ENCODE measurements around the gene PDE10A.
"Not testable (repeated sequence)": the region's sequence is repeated elsewhere in the genome, so short reads cannot be mapped to it uniquely, and the experiment has no call there.

Gene PDE10A

DNA sequence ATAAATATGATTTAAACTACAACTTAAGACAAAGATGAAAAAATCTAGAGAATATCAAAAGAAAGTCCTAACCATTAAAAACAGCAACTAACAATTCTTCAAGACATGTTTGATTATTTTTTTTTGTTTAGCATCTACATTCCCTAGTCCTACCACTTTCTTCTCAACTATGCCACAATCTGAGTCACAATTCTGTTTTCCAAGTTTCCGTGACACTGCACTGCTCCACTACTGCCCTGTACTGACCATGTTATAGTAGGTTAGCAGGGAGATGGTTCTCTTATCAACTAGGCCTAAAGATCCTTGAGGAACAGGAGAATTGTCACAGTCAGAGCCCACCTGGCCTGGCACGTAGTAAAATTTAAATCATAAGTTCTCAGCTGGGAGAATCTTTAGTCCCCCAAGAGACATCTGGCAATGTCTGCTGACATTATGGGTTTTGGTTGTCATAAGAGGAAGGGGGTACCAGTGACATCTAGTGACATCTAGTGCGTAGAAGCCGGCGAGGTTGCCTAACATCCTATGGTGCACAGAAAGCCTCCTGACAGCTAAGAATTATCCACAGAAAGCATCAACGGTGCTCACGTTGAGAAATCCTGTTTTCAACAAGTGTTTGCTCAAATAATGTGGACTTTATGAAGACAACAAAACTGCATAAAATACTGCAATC is 100.5 kb downstream of the PDE10A start:
- Histone ChIP-seq H3K9me3 (ENCODE audit: control insufficient read depth in 1 of 2, low read length in 2 of 2) (peaks cover 0 to 4% of the 10 kb centered on the region in 2 donors), H3K27me3 (ENCODE audit: control insufficient read depth in 1 of 2, insufficient read depth in 2 of 2, low read length in 2 of 2) (no peaks in the 10 kb centered on the region), H3K36me3 (ENCODE audit: control insufficient read depth in 1 of 2, insufficient read depth in 2 of 2, low read length in 2 of 2) (no peaks in the 10 kb centered on the region), H3K27ac (ENCODE audit: low read depth, low read length) (no peak overlapping the region), H3K4me3 (ENCODE audit: low read depth in 1 of 2, low read length in 2 of 2) (no peak overlapping the region), H3K9ac (ENCODE audit: low read depth in 1 of 2, low read length in 2 of 2) (no peak overlapping the region), H3K4me1 (ENCODE audit: control insufficient read depth in 1 of 2, insufficient read depth in 2 of 2, low read length in 2 of 2) (no peaks in the 10 kb centered on the region)

DNA sequence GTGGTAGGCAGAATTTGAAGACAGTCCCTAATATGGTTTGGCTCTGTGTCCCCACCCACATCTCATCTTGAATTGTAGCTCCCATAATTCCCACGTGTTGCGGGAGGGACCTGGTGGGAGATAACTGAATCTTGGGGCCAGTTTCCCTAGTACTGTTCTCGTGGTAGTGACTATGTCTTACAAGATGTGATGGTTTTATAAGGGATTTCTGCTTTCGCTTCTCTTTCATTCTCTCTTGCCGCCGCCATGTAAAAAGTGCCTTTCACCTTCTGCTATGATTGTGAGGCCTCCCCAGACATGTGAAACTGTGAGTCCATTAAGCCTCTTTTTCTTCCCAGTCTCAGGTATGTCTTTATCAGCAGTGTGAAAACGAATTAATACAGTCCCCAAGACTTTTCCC is 103.4 kb downstream of the PDE10A start:
- no peak overlapping the region for H3K27ac ChIP-seq (ENCODE audit: low read depth, low read length)
- H3K36me3 ChIP-seq (ENCODE audit: control insufficient read depth in 1 of 2, insufficient read depth in 2 of 2, low read length in 2 of 2), result no peaks in the 10 kb centered on the region
- peaks cover 0 to 4% of the 10 kb centered on the region in 2 donors for H3K9me3 ChIP-seq (ENCODE audit: control insufficient read depth in 1 of 2, low read length in 2 of 2)
- no peak overlapping the region for H3K9ac ChIP-seq (ENCODE audit: low read depth in 1 of 2, low read length in 2 of 2)
- no peaks in the 10 kb centered on the region for H3K4me1 ChIP-seq (ENCODE audit: control insufficient read depth in 1 of 2, insufficient read depth in 2 of 2, low read length in 2 of 2)
- H3K4me3 ChIP-seq (ENCODE audit: low read depth in 1 of 2, low read length in 2 of 2), result no peak overlapping the region
- H3K27me3 ChIP-seq (ENCODE audit: control insufficient read depth in 1 of 2, insufficient read depth in 2 of 2, low read length in 2 of 2), result no peaks in the 10 kb centered on the region

DNA sequence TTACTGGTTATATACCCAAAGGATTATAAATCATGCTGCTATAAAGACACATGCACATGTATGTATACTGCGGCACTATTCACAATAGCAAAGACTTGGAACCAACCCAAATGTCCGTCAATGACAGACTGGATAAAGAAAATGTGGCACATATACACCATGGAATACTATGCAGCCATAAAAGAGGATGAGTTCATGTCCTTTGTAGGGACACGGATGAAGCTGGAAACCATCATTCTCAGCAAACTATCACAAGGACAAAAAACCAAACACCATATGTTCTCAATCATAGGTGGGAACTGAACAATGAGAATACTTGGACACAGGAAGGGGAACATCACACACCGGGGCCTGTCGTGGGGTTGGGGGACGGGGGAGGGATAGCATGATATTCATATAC is 104.9 kb downstream of the PDE10A start:
- not testable (repeated sequence) for H3K27me3 ChIP-seq (ENCODE audit: control insufficient read depth in 1 of 2, insufficient read depth in 2 of 2, low read length in 2 of 2); H3K4me1 ChIP-seq (ENCODE audit: control insufficient read depth in 1 of 2, insufficient read depth in 2 of 2, low read length in 2 of 2); H3K4me3 ChIP-seq (ENCODE audit: low read depth in 1 of 2, low read length in 2 of 2); H3K9me3 ChIP-seq (ENCODE audit: control insufficient read depth in 1 of 2, low read length in 2 of 2); H3K36me3 ChIP-seq (ENCODE audit: control insufficient read depth in 1 of 2, insufficient read depth in 2 of 2, low read length in 2 of 2); H3K27ac ChIP-seq (ENCODE audit: low read depth, low read length); H3K9ac ChIP-seq (ENCODE audit: low read depth in 1 of 2, low read length in 2 of 2)

DNA sequence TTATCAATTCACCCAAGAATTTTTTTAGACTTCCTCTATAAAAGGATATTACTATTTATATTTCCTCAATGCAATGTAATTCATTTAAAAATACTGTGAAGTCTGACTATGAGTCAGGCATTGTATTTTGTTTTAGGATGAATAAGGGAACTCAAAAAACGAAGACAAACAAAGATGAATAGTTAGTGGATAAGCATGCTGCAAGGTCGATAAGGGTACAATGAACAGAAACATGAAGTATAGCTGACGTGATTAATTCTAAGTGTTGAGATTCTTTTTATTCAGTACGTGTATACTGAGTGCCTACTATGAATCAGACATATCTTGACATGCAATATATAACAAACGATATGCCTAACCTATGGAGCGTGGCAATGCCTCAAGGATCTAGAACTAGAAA is 105.4 kb downstream of the PDE10A start:
- H3K4me3 ChIP-seq (ENCODE audit: low read depth in 1 of 2, low read length in 2 of 2), result no peak overlapping the region
- H3K9me3 ChIP-seq (ENCODE audit: control insufficient read depth in 1 of 2, low read length in 2 of 2), result peaks cover 0 to 4% of the 10 kb centered on the region in 2 donors
- peaks cover 0 to 2% of the 10 kb centered on the region in 2 donors for H3K4me1 ChIP-seq (ENCODE audit: control insufficient read depth in 1 of 2, insufficient read depth in 2 of 2, low read length in 2 of 2)
- H3K27ac ChIP-seq (ENCODE audit: low read depth, low read length), result no peak overlapping the region
- H3K36me3 ChIP-seq (ENCODE audit: control insufficient read depth in 1 of 2, insufficient read depth in 2 of 2, low read length in 2 of 2), result no peaks in the 10 kb centered on the region
- H3K9ac ChIP-seq (ENCODE audit: low read depth in 1 of 2, low read length in 2 of 2), result no peak overlapping the region
- no peaks in the 10 kb centered on the region for H3K27me3 ChIP-seq (ENCODE audit: control insufficient read depth in 1 of 2, insufficient read depth in 2 of 2, low read length in 2 of 2)

DNA sequence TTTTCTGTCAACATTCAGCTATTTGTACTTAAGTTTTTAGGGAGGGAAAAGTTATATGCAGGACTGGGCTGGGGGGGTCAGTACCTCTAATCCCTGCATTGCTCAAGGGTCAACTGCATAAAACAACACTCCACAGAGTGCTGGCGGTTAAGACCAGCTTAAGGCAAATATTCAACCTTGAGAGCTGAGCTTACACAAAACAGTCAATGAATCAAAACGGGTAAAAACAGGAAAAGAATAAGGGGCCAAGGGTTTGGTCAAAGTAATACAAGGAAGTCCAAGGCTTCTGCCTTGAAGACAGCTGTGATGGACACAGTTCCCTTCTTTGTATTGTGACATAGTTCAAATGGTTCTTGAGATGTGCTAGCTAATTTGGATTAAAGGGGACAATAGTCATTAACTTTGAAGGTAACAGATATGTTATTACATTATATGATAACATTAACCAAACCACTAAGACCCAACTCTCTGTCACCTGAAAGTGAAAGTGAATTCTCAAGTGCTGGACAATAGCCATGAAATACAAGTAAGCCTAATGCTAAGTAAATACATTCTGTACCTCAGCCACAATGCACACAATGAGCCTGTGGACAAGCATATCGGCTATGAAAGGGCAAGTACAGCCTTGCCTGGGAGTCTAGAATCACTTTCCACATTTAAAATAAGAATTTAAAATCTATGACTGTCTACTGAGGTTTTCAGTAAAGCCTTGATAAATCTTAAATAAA is 106.8 kb downstream of the PDE10A start:
- Histone ChIP-seq H3K27ac (ENCODE audit: low read depth, low read length) (no peak overlapping the region), H3K4me1 (ENCODE audit: control insufficient read depth in 1 of 2, insufficient read depth in 2 of 2, low read length in 2 of 2) (peaks cover 5 to 15% of the 10 kb centered on the region in 2 donors), H3K27me3 (ENCODE audit: control insufficient read depth in 1 of 2, insufficient read depth in 2 of 2, low read length in 2 of 2) (no peaks in the 10 kb centered on the region), H3K36me3 (ENCODE audit: control insufficient read depth in 1 of 2, insufficient read depth in 2 of 2, low read length in 2 of 2) (no peaks in the 10 kb centered on the region), H3K4me3 (ENCODE audit: low read depth in 1 of 2, low read length in 2 of 2) (no peak overlapping the region), H3K9ac (ENCODE audit: low read depth in 1 of 2, low read length in 2 of 2) (no peak overlapping the region), H3K9me3 (ENCODE audit: control insufficient read depth in 1 of 2, low read length in 2 of 2) (peaks cover 0 to 4% of the 10 kb centered on the region in 2 donors)

DNA sequence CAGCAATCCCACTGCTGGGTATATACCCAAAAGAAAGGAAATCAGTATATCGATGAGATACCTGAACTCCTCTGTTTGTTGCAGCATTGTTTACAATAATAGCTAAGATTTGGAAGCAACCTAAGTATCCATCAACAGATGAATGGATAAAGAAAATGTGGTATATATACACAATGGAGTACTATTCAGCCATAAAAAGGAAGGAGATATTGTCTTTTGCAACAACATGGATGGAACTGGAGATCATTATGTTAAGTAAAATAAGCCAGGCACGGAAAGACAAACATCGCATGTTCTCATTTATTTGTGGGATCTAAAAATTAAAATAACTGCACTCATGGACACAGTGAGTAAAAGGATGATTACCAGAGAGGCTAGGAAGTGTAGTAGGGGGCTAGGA is 108.4 kb downstream of the PDE10A start:
- H3K4me3 ChIP-seq (ENCODE audit: low read depth in 1 of 2, low read length in 2 of 2); H3K27me3 ChIP-seq (ENCODE audit: control insufficient read depth in 1 of 2, insufficient read depth in 2 of 2, low read length in 2 of 2); H3K9ac ChIP-seq (ENCODE audit: low read depth in 1 of 2, low read length in 2 of 2); H3K36me3 ChIP-seq (ENCODE audit: control insufficient read depth in 1 of 2, insufficient read depth in 2 of 2, low read length in 2 of 2); H3K27ac ChIP-seq (ENCODE audit: low read depth, low read length); H3K9me3 ChIP-seq (ENCODE audit: control insufficient read depth in 1 of 2, low read length in 2 of 2): not testable (repeated sequence)
- H3K4me1 ChIP-seq (ENCODE audit: control insufficient read depth in 1 of 2, insufficient read depth in 2 of 2, low read length in 2 of 2), result peaks cover 5 to 15% of the 10 kb centered on the region in 2 donors

DNA sequence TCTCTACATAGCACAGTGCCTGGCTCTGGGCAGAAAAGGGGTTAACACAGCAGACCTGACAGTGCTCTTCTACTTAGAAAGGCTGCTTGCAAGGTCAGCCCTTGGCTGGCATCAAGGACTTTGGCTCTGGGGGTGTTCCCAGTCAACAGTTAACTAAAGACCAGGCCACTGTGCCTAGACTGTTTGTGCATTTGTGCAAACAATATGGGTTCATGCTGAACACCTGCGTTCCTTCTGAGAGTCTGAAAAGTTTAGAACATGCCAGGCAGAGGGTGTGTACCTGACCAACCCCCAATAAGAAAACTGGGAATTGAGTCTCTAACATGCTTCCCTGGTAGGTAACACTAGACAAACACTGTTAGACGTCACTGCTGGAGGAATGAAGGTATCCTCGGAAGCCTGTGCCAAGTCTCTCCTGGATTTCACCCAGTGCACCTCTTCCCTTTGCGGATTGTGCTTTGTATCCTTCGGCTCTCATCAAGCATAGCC is 110.7 kb downstream of the PDE10A start:
- no peaks in the 10 kb centered on the region for H3K27me3 ChIP-seq (ENCODE audit: control insufficient read depth in 1 of 2, insufficient read depth in 2 of 2, low read length in 2 of 2)
- no peaks in the 10 kb centered on the region for H3K36me3 ChIP-seq (ENCODE audit: control insufficient read depth in 1 of 2, insufficient read depth in 2 of 2, low read length in 2 of 2)
- no peak overlapping the region for H3K9ac ChIP-seq (ENCODE audit: low read depth in 1 of 2, low read length in 2 of 2)
- no peaks in the 10 kb centered on the region for H3K9me3 ChIP-seq (ENCODE audit: control insufficient read depth in 1 of 2, low read length in 2 of 2)
- peaks cover 5 to 18% of the 10 kb centered on the region in 2 donors for H3K4me1 ChIP-seq (ENCODE audit: control insufficient read depth in 1 of 2, insufficient read depth in 2 of 2, low read length in 2 of 2)
- peak overlapping the region; percentile 43 for H3K27ac ChIP-seq (ENCODE audit: low read depth, low read length)
- peak overlapping the region in 1 of 2 donors; percentile 16 for H3K4me3 ChIP-seq (ENCODE audit: low read depth in 1 of 2, low read length in 2 of 2)

DNA sequence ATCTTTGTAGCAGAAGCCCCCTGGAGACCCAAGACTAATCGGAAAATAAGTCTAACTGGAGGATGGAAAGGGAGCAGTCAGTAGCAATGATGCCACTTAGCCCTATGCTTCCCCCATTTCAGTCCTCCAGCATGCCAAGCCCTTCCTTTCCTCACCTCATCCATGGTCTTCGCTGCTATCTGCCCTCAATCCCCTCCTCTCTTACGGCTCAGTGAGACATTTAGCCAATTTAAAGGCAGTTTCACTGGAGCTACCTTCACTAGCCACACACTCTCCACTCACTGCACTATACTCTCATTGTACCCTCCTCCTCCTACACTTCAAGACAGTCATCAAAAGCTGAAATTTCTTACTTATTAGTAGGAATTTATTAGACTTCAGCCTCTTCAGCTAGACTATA is 111.2 kb downstream of the PDE10A start:
- Histone ChIP-seq H3K27ac (ENCODE audit: low read depth, low read length) (no peak overlapping the region), H3K4me1 (ENCODE audit: control insufficient read depth in 1 of 2, insufficient read depth in 2 of 2, low read length in 2 of 2) (peaks cover 5 to 23% of the 10 kb centered on the region in 2 donors), H3K4me3 (ENCODE audit: low read depth in 1 of 2, low read length in 2 of 2) (no peak overlapping the region), H3K9ac (ENCODE audit: low read depth in 1 of 2, low read length in 2 of 2) (no peak overlapping the region), H3K9me3 (ENCODE audit: control insufficient read depth in 1 of 2, low read length in 2 of 2) (no peaks in the 10 kb centered on the region), H3K27me3 (ENCODE audit: control insufficient read depth in 1 of 2, insufficient read depth in 2 of 2, low read length in 2 of 2) (no peaks in the 10 kb centered on the region), H3K36me3 (ENCODE audit: control insufficient read depth in 1 of 2, insufficient read depth in 2 of 2, low read length in 2 of 2) (no peaks in the 10 kb centered on the region)

DNA sequence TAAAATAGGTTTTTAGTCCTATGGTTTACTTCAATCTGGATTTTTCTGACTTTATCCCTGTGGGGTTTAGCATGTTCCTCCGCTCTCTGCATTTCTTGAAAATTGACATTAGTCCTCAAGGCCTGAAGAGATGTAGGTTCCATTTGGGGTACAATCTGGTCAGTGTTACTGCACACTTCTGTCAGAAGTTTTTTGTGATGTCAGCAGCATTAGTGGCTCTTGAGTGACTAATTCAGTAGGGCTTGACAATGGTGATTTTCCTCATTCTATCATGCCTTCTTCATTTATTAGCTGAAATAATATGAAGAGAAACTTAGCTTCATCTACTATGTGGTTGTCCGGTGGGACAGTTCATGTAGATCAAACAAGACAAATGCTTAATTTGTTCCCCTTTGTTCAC is 114.6 kb downstream of the PDE10A start:
- Histone ChIP-seq H3K9me3 (ENCODE audit: control insufficient read depth in 1 of 2, low read length in 2 of 2) (no peaks in the 10 kb centered on the region), H3K27ac (ENCODE audit: low read depth, low read length) (no peak overlapping the region), H3K9ac (ENCODE audit: low read depth in 1 of 2, low read length in 2 of 2) (no peak overlapping the region), H3K36me3 (ENCODE audit: control insufficient read depth in 1 of 2, insufficient read depth in 2 of 2, low read length in 2 of 2) (no peaks in the 10 kb centered on the region), H3K27me3 (ENCODE audit: control insufficient read depth in 1 of 2, insufficient read depth in 2 of 2, low read length in 2 of 2) (no peaks in the 10 kb centered on the region), H3K4me3 (ENCODE audit: low read depth in 1 of 2, low read length in 2 of 2) (no peak overlapping the region), H3K4me1 (ENCODE audit: control insufficient read depth in 1 of 2, insufficient read depth in 2 of 2, low read length in 2 of 2) (peaks cover 5 to 27% of the 10 kb centered on the region in 2 donors)

DNA sequence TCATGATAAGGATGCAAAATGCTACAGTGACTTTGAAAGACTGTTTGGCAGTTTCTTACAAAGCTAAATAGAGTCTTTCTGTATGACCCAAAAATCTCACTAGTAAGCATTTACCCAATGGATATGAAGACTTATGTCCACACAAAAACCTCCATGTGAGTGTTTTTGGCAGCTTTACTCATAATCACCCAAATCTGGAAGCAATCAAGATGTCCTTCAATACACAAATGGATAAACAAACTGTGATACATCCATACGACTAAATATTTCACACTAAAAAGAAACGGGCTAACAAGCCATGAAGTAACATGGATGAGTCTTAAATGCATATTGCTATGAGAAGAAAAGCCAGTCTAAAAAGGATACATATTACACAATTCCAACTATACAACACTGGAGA is 117.2 kb downstream of the PDE10A start:
- Histone ChIP-seq H3K27ac (ENCODE audit: low read depth, low read length) (no peak overlapping the region), H3K9me3 (ENCODE audit: control insufficient read depth in 1 of 2, low read length in 2 of 2) (no peaks in the 10 kb centered on the region), H3K9ac (ENCODE audit: low read depth in 1 of 2, low read length in 2 of 2) (no peak overlapping the region), H3K4me3 (ENCODE audit: low read depth in 1 of 2, low read length in 2 of 2) (no peak overlapping the region), H3K36me3 (ENCODE audit: control insufficient read depth in 1 of 2, insufficient read depth in 2 of 2, low read length in 2 of 2) (no peaks in the 10 kb centered on the region), H3K27me3 (ENCODE audit: control insufficient read depth in 1 of 2, insufficient read depth in 2 of 2, low read length in 2 of 2) (no peaks in the 10 kb centered on the region), H3K4me1 (ENCODE audit: control insufficient read depth in 1 of 2, insufficient read depth in 2 of 2, low read length in 2 of 2) (peaks cover 0 to 13% of the 10 kb centered on the region in 2 donors)

All from duodenal mucosa (tissue), 2 donors.